Heart right ventricle (tissue), 16 donors: Measurements from ENCODE around the gene DPYSL3. TPM values are rescaled to one million over a fixed set of nuclear protein-coding genes. Genes with fewer than 3 reads are reported as not detected.

Source experiments
- ATAC-seq, 8 donors: fragments of 200-7000 bp; cut with Tn5 transposase; one replicate each; pipeline ENCODE4 v1.9.1; 2020; ENCODE audit warnings: mild to moderate bottlenecking in 8 of 8, moderate library complexity in 8 of 8, moderate number of reproducible peaks in 1 of 8
- DNase-seq, 2 donors: peaks; one replicate each; pipeline ENCODE4 v3.0.0-alpha.2; 2020
- H3K27ac ChIP-seq, 10 donors: fragments of 200-600 bp; sonication (generic) in 2 of 10; one replicate each; pipeline versions ENCODE4 v1.5.0 to v1.8.0; 2020 to 2022; ENCODE audit warnings: mild to moderate bottlenecking in 3 of 10
- H3K27me3 ChIP-seq, 7 donors: fragments of 200-600 bp; one replicate each; pipeline ENCODE4 v1.8.0; 2021 to 2022; ENCODE audit warnings: mild to moderate bottlenecking in 2 of 7
- H3K36me3 ChIP-seq, 9 donors: fragments of 200-600 bp; sonication (generic) in 1 of 9; one replicate each; pipeline versions ENCODE4 v1.5.0 to v1.8.0; 2020 to 2022; ENCODE audit warnings: mild to moderate bottlenecking in 2 of 9
- H3K4me1 ChIP-seq, 9 donors: fragments of 200-600 bp; sonication (generic) in 1 of 9; one replicate each; pipeline versions ENCODE4 v1.5.0 to v1.8.0; 2020 to 2022; ENCODE audit warnings: mild to moderate bottlenecking in 4 of 9
- H3K4me3 ChIP-seq, 10 donors: fragments of 200-600 bp; sonication (generic) in 2 of 10; one replicate each; pipeline versions ENCODE4 v1.5.0 to v1.8.0; 2020 to 2022; ENCODE audit warnings: mild to moderate bottlenecking in 7 of 10, moderate library complexity in 2 of 10
- H3K9me3 ChIP-seq, 11 donors: fragments of 200-600 bp in 10 of 11; sonication (generic) in 2 of 11; one replicate each; pipeline versions ENCODE4 v1.5.0 to v1.8.0; 2013 to 2022; ENCODE audit warnings: mild to moderate bottlenecking in 2 of 11, control low read depth in 1 of 11, moderate library complexity in 1 of 11
- CTCF ChIP-seq, 9 donors: fragments of 200-600 bp; sonication (generic) in 2 of 9; IDR thresholded peaks; one replicate each; pipeline versions ENCODE4 v1.5.0 to v1.8.0; 2021 to 2022; ENCODE audit warnings: antibody characterized with exemption in 9 of 9, mild to moderate bottlenecking in 5 of 9, moderate library complexity in 1 of 9
- WGBS, 2 donors: extraction: QIAGEN DNeasy Blood & Tissue Kit; methylation state at CpG; one replicate each; pipeline ENCODE4 v1.1.7; 2013; ENCODE audit warnings: inconsistent platforms in 1 of 2; 5-methylcytosine and 5-hydroxymethylcytosine counted together
- intact Hi-C, 10 donors: fragments of 100-400 bp; cut with DNase I; formaldehyde crosslinking; loops; one replicate each; pipeline versions ENCODE4 v1.11.1 to v1.14.2; 2022
- polyA plus RNA-seq, 2 donors: library from polyadenylated mRNA; stranded (reverse); fragments of 200-250 nt; gene quantifications; one replicate each; pipeline ENCODE4 v1.2.3, GENCODE V29; 2013
- total RNA-seq, 10 donors: library from RNA; stranded (reverse); fragmentation: NEBNext Ultra II Directional in 3 of 10; extraction: Animal tissue kit (Norgen Biotek cat#: 25700) in 3 of 10; gene quantifications; one replicate each; pipeline versions ENCODE4 v1.2.1 to v1.2.4, GENCODE V29; 2021 to 2023
- donor health status: Arrhythmogenic right ventricular cardiomyopathy.
- donor health status: ischemic (EF 13 %, LVEDD 7.1; RV severe dilation, severe dysfunction).
- donor health status: healthy with polysubstance abuse.
- donor health status: DM: no; HTN: yes; CAD: no.
- donor health status: DM: no; HTN: no; CAD: no.
- donor health status: ischemic (EF 25% LVEDD 6.9; RV normal size, moderate dysfunction).
- donor health status: ischemic (EF 25% LVEDD 5.7; RV mildly dilated, moderate dysfunction).
- donor health status: healthy.
- donor health status: DM: yes; HTN: yes; CAD: no.
- donor health status: Ischemic cardiomyopathy.
- donor health status: ischemic (EF 35%, LVEDD 5.7; RV mildly dilated, moderate dysfunction).
- donor health status: nonischemic (EF 11% LVEDD 7.7; RV severe dilation, severe dysfunction).
- donor health status: DM: yes; HTN: yes; CAD: no.
- donor health status: PGD.
- donor health status: ischemic (EF 29% LVEDD 5.4; RV normal size, mild dysfunction).
- donor health status: nonischemic (EF 23%, LVEDD 6.1; RV moderate dilation, normal function).

DPYSL3 gene
- total and polyA plus RNA-seq, 12 donors, result 15.2 to 27.4 (median 20.3) TPM

- 88 to 91% methylated on average over 2 of the region's 2 CpGs for WGBS, 2 donors
- no peaks in the 10 kb centered on the region for H3K36me3 ChIP-seq
- no peaks in the 10 kb centered on the region for H3K4me1 ChIP-seq
- DNase-seq (no peak), ATAC-seq (no peak)
- H3K27ac ChIP-seq, result no peak overlapping the region
- H3K27me3 ChIP-seq, result peaks cover 0 to 6% (median 0%) of the 10 kb centered on the region in 7 donors
- H3K9me3 ChIP-seq, result no peaks in the 10 kb centered on the region
- intact Hi-C loops, result no loop called here
- TF ChIP-seq CTCF (IDR thresholded peaks at IDR 0.05), result no peak
- H3K4me3 ChIP-seq, result no peak overlapping the region
Observed at GRCh38 chr5:147348046-147348445, 161.8 kb downstream of the DPYSL3 start.

GRCh38 chr5:147346006-147346561 is 163.8 kb downstream of the DPYSL3 start:
- intact Hi-C loops, result no loop called here
- Histone ChIP-seq H3K36me3 (no peaks in the 10 kb centered on the region), H3K4me3 (no peak overlapping the region), H3K27ac (no peak overlapping the region), H3K27me3 (no peaks in the 10 kb centered on the region), H3K9me3 (no peaks in the 10 kb centered on the region), H3K4me1 (no peaks in the 10 kb centered on the region)
- no peak for ATAC-seq
- DNase-seq, result no peak
- WGBS, 2 donors, result 71 to 72% methylated on average over 5 of the region's 5 CpGs
- no peak for TF ChIP-seq CTCF (IDR thresholded peaks at IDR 0.05)

- TF ChIP-seq CTCF (IDR thresholded peaks at IDR 0.05), result no peak
- Histone ChIP-seq H3K9me3 (no peaks in the 10 kb centered on the region), H3K27me3 (no peaks in the 10 kb centered on the region), H3K4me3 (no peak overlapping the region), H3K4me1 (no peaks in the 10 kb centered on the region), H3K27ac (no peak overlapping the region), H3K36me3 (no peaks in the 10 kb centered on the region)
- intact Hi-C loops, result no loop called here
- 32 to 35% methylated on average over 1 of the region's 1 CpG for WGBS, 2 donors
- no peak for ATAC-seq
- DNase-seq, result no peak
Observed at GRCh38 chr5:147344861-147345260, 165.0 kb downstream of the DPYSL3 start.

- Histone ChIP-seq H3K27ac (no peak overlapping the region), H3K4me1 (no peaks in the 10 kb centered on the region), H3K9me3 (peaks cover 0 to 13% (median 0%) of the 10 kb centered on the region in 11 donors), H3K36me3 (no peaks in the 10 kb centered on the region), H3K4me3 (no peak overlapping the region), H3K27me3 (no peaks in the 10 kb centered on the region)
- intact Hi-C loops, result no loop called here
- ATAC-seq, result no peak
- TF ChIP-seq CTCF (IDR thresholded peaks at IDR 0.05), result no peak
- no peak for DNase-seq
Observed at GRCh38 chr5:147341345-147341744, 168.5 kb downstream of the DPYSL3 start.
